GM20000 (cell line): ENCODE results near the gene ISLR.
A peak's percentile ranks its signal among the peaks of the same experiment; 100 is the strongest.

Experiments
- DNase-seq: peaks from one replicate; pipeline ENCODE4 v3.0.0; 2012; ENCODE audit warnings: low spot score
- CTCF ChIP-seq: IDR thresholded peaks from 2 replicates; pipeline ENCODE4 v1.5.1; 2012; ENCODE audit warnings: mild to moderate bottlenecking, control low read depth; ENCODE audit errors: extremely low read depth, missing control alignments

The ISLR gene

GRCh38 chr15:74129586-74130154, 43.8 kb upstream of the ISLR start:
- no peak for DNase-seq

GRCh38 chr15:74130155-74130848, 43.2 kb upstream of the ISLR start, which contains the start of gene ISLR2:
ISLR2 (plus strand) TSS chr15:74130586; CDS start chr15:74132755, 2,169 bp downstream.
- TF ChIP-seq CTCF = no peak
- DNase-seq = no peak

More at GRCh38 chr15:74129586-74130154, 43.8 kb upstream of the ISLR start:
- TF ChIP-seq CTCF = no peak

- no peak for DNase-seq
- no peak for TF ChIP-seq CTCF
These were observed 42.5 kb upstream of the ISLR start for GRCh38 chr15:74130849-74131627.

- DNase-seq = no peak
- TF ChIP-seq CTCF = no peak
These were observed 41.7 kb upstream of the ISLR start for GRCh38 chr15:74131628-74132413.

GRCh38 chr15:74132681-74133651, 40.5 kb upstream of the ISLR start:
- peak; percentile 55 for DNase-seq
- TF ChIP-seq CTCF = no peak

GRCh38 chr15:74133694-74134386, 39.7 kb upstream of the ISLR start:
- DNase-seq = no peak
- TF ChIP-seq CTCF = no peak
